ENCODE results near the gene NRXN2.

The NRXN2 gene

GRCh38 chr11:64751580-64751979 is 28.6 kb upstream of the NRXN2 start:
- no peak for DNase-seq (ENCODE audit: low spot score)
- TF ChIP-seq, protein P1, sequence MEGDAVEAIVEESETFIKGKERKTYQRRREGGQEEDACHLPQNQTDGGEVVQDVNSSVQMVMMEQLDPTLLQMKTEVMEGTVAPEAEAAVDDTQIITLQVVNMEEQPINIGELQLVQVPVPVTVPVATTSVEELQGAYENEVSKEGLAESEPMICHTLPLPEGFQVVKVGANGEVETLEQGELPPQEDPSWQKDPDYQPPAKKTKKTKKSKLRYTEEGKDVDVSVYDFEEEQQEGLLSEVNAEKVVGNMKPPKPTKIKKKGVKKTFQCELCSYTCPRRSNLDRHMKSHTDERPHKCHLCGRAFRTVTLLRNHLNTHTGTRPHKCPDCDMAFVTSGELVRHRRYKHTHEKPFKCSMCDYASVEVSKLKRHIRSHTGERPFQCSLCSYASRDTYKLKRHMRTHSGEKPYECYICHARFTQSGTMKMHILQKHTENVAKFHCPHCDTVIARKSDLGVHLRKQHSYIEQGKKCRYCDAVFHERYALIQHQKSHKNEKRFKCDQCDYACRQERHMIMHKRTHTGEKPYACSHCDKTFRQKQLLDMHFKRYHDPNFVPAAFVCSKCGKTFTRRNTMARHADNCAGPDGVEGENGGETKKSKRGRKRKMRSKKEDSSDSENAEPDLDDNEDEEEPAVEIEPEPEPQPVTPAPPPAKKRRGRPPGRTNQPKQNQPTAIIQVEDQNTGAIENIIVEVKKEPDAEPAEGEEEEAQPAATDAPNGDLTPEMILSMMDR (conservative IDR thresholded peaks at IDR 0.05; ENCODE audit: low read depth), result no peak
- ChIA-PET POLR2A (ENCODE audit: low non-redundant PET) (no interaction called here), CTCF (interaction anchor here (1.1 kb wide), 1 partner anchor 303 kb away, joined by 4 read pairs; no protein-coding TSS in a partner anchor)
- H3K27ac ChIP-seq, result no peak overlapping the region

GRCh38 chr11:64751136-64751535 is 28.1 kb upstream of the NRXN2 start:
- no peak overlapping the region for H3K27ac ChIP-seq
- DNase-seq (ENCODE audit: low spot score), result no peak
- ChIA-PET CTCF (interaction anchor here (1.1 kb wide), 1 partner anchor 302 kb away, joined by 4 read pairs; no protein-coding TSS in a partner anchor), POLR2A (ENCODE audit: low non-redundant PET) (no interaction called here)
- TF ChIP-seq, protein P1 (conservative IDR thresholded peaks at IDR 0.05; ENCODE audit: low read depth), result no peak

DNA sequence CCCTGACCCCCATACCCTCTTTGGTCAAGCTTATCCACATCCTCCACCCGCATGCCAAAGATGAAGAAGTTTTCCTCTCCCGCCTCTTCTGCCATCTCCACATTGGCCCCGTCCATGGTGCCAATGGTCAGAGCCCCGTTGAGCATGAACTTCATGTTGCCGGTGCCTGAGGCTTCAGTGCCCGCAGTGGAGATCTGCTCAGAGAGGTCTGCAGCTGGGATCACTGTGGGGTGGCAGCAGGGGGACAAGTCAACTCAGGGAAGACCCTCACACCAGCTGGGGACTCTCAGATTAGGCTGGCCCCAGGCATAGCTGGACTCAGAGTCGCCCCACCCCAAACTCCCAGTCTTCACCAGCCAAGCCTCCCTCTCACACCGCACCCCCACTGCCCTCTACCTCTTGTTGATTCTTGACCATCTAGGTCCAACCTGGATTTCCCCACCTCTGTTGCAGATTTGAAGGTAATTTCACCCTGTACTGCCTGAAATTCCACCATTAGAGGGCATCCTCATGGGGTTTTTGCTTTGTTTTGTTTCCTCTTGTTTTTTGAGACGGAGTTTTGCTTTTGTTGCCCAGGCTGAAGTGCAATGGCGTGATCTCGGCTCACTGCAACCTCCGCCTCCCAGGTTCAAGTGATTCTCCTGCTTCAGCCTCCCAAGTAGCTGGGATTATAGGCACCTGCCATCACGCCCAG is 27.5 kb upstream of the NRXN2 start:
- DNase-seq (ENCODE audit: low spot score), result no peak
- ChIA-PET CTCF (interaction anchor here (1.1 kb wide), 1 partner anchor 302 kb away, joined by 4 read pairs; no protein-coding TSS in a partner anchor), POLR2A (ENCODE audit: low non-redundant PET) (no interaction called here)
- TF ChIP-seq, protein P1 (conservative IDR thresholded peaks at IDR 0.05; ENCODE audit: low read depth), result no peak
- H3K27ac ChIP-seq, result peak overlapping the region; percentile 83; the same call in 1 of the 2 replicates

GRCh38 chr11:64747961-64748665 is 25.1 kb upstream of the NRXN2 start:
- H3K27ac ChIP-seq, result peak overlapping the region; percentile 83
- ChIA-PET CTCF (interaction anchor here (0.9 kb wide), 1 partner anchor 95 kb away, joined by 3 read pairs; no protein-coding TSS in a partner anchor), POLR2A (ENCODE audit: low non-redundant PET) (no interaction called here)
- no peak for DNase-seq (ENCODE audit: low spot score)
- TF ChIP-seq, protein P1 (conservative IDR thresholded peaks at IDR 0.05; ENCODE audit: low read depth), result no peak

- peak overlapping the region; percentile 83; the same call in 1 of the 2 replicates for H3K27ac ChIP-seq
- ChIA-PET POLR2A (ENCODE audit: low non-redundant PET) (no interaction called here), CTCF (interaction anchor here (1.0 to 1.3 kb wide), 2 partner anchors 22 to 29 kb away, joined by 3 to 5 read pairs; no protein-coding TSS in a partner anchor)
- TF ChIP-seq, protein P1 (conservative IDR thresholded peaks at IDR 0.05; ENCODE audit: low read depth), result no peak
- no peak for DNase-seq (ENCODE audit: low spot score)
Measured at GRCh38 chr11:64746486-64746885, 23.5 kb upstream of the NRXN2 start.

- ChIA-PET POLR2A (ENCODE audit: low non-redundant PET) (no interaction called here), CTCF (interaction anchor here (0.5 to 1.3 kb wide), 4 partner anchors 22 to 297 kb away, joined by 3 to 6 read pairs (median 3); no protein-coding TSS in a partner anchor)
- TF ChIP-seq, protein P1 (conservative IDR thresholded peaks at IDR 0.05; ENCODE audit: low read depth), result no peak
- H3K27ac ChIP-seq, result no peak overlapping the region
- no peak for DNase-seq (ENCODE audit: low spot score)
Measured at GRCh38 chr11:64745521-64746328, 22.7 kb upstream of the NRXN2 start.

All from RWPE1 (cell line).